NCI-H1092 treated with DMSO at 0.1 percent for 48 hours (cell line): Measurements from ENCODE around the gene KIRREL2.
A peak's percentile ranks its signal among the peaks of the same experiment; 100 is the strongest.
"Not testable (repeated sequence)": the region's sequence is repeated elsewhere in the genome, so short reads cannot be mapped to it uniquely, and the experiment has no call there.

Source experiments
- DNase-seq: peaks from one replicate; lab custom pipeline; 2025; lab: John Stamatoyannopoulos, UW

KIRREL2 gene

DNA sequence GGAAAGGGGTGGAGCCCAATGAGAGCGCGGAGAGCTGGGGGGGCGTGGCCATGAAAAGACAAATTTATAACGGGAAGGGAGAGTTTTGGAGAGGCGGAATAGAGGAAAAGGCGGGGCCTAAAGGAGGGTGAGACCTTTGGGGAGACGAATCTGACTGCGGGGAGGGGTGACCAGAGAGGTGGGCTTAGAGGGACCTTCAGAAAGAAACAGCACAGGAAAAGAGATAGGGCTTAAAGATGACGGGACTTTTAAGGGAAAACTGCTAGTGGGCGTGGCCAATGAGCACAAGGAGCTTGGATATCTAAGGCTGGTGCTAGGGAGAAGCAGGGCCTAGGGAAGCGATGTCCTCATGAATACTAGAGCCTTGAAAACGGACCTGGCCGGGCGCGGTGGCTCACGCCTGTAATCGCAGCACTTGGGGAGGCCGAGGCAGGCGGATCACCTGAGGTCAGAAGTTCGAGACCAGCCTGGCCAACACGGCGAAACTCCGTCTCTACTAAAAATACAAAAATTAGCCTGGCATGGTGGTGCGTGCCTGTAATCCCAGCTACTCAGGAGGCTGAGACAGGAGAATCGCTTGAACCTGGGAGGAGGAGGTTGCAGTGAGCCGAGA is 13.5 kb downstream of the KIRREL2 start:
- DNase-seq: not testable (repeated sequence)

- DNase-seq: no peak
These were observed 14.1 kb downstream of the KIRREL2 start for GRCh38 chr19:35870798-35871197.

DNA sequence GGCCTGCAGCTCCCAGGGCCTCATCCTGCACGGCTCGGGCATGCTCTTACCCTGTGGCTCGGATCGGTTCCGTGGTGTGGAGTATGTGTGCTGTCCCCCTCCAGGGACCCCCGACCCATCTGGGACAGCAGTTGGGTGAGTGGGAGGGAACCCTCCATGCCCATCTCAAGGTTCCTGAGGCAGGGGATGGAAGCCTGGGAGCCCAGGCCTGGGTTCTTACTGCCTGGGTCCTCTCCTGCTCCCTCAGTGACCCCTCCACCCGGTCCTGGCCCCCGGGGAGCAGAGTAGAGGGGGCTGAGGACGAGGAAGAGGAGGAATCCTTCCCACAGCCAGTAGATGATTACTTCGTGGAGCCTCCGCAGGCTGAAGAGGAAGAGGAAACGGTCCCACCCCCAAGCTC is 14.9 kb downstream of the KIRREL2 start:
- DNase-seq: no peak

GRCh38 chr19:35872180-35872579 is 15.5 kb downstream of the KIRREL2 start:
- DNase-seq: no peak

DNA sequence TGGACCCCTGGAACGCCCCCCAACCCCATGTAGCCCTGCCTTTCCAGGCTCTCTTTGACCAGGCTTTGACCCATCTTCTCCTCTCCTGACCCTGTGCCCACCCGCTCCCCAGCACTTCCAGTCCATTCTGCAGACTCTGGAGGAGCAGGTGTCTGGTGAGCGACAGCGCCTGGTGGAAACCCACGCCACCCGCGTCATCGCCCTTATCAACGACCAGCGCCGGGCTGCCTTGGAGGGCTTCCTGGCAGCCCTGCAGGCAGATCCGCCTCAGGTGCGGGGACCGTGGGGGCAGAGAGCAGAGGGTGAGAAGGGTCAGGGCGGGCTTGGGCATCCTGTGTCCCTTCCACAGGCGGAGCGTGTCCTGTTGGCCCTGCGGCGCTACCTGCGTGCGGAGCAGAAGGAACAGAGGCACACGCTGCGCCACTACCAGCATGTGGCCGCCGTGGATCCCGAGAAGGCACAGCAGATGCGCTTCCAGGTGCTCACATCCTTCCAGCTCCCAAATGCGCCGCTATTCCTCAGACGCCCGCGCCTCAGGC is 17.8 kb downstream of the KIRREL2 start:
- no peak for DNase-seq

DNA sequence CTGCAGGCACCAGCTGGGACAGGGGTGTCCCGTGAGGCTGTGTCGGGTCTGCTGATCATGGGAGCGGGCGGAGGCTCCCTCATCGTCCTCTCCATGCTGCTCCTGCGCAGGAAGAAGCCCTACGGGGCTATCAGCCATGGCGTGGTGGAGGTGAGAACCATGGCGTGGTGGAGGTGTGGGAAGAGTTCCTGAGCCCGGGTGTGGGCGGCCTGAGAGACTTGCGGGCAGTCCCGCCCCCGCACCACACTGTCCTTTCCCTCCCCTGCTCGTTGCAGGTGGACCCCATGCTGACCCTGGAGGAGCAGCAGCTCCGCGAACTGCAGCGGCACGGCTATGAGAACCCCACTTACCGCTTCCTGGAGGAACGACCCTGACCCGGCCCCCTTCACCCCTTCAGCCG is 22.4 kb downstream of the KIRREL2 start:
- no peak for DNase-seq

GRCh38 chr19:35879770-35880317 is 23.1 kb downstream of the KIRREL2 start:
- no peak for DNase-seq

DNA sequence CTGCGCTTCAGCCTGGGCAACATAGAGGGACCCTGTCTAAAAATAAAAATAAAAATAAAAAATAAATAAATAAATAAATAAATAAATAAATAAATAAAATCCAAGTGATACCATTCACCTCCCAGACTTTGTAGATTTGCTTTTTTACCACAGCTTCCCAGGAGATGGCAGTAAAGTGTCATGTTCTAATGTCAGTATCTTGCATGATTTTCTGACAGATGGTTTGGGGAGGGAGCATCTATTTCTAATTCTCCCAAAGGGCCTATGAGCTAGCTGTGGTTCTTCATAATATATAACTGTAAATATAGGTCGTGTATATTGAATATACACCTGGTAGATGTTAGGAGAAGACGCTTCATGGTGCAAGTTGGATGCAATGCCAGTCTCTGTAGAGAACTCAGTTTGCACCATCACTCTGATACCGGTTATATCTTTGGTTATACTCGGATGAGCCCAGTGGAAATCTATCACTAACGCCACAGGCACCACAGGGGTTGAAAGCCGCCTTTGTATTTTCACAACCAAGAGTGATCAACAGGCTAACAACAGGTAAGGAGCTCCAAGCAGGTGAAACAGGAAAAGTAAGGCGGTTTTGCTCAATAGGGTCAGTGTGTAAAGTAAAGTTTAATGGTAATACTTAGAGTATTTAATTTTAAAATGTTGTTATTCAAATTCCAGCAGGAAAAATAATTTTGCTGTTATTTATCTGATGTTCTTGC is 25.6 kb downstream of the KIRREL2 start:
- peak; percentile 79 for DNase-seq

- DNase-seq: no peak
These were observed 27.2 kb downstream of the KIRREL2 start for GRCh38 chr19:35883882-35884281.

- no peak for DNase-seq
These were observed 28.6 kb downstream of the KIRREL2 start for GRCh38 chr19:35885225-35885738.

GRCh38 chr19:35885904-35886303 is 29.2 kb downstream of the KIRREL2 start:
- DNase-seq: no peak

DNA sequence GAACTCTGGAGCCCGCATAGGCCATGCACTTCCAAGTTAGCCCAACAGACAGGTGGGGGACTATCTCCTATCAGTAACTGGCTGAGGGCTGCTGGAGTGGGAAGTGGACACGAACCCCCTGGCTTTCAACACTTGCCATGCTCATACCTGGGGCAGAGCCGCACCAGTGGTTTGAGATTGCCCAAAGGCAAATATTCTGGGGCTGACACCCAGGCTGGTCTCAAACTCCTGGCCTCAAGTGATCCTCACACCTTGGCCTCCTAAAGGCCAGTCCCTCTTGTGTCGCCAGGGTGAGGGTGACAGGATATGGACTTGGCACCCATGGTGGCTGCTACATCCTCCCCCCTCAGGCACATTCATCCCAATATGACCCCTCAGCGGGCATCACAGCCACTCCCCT is 30.5 kb downstream of the KIRREL2 start:
- no peak for DNase-seq

GRCh38 chr19:35888398-35888797 is 31.7 kb downstream of the KIRREL2 start:
- no peak for DNase-seq

GRCh38 chr19:35889370-35890112 is 32.8 kb downstream of the KIRREL2 start:
- no peak for DNase-seq

DNA sequence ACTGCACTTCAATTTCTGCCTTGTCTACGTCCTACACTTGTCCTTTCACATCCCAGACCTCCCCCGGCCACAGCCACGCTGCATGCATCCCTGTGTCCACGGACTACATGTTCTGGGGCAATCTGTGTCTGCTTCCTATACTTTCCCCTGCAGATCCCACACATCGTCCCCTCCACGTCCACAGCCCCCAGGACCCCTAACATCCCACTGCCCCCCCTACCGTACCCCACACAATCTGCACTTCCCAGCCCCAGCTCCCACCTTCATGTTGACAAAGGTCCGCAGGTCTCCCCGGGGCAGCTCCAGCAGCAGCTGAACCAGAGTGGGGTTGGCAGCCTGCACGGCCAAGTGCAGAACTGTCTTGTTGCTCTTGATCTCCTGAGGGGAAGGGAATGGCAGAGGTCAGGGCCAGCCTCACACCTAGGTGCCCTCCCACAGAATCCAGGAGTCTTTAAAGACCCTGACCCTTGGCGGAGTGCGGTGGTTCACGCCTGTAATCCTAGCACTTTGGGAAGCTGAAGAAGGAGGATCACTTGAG is 33.5 kb downstream of the KIRREL2 start:
- DNase-seq: no peak

- DNase-seq: not testable (repeated sequence)
These were observed 35.1 kb downstream of the KIRREL2 start for GRCh38 chr19:35891819-35892218.

DNA sequence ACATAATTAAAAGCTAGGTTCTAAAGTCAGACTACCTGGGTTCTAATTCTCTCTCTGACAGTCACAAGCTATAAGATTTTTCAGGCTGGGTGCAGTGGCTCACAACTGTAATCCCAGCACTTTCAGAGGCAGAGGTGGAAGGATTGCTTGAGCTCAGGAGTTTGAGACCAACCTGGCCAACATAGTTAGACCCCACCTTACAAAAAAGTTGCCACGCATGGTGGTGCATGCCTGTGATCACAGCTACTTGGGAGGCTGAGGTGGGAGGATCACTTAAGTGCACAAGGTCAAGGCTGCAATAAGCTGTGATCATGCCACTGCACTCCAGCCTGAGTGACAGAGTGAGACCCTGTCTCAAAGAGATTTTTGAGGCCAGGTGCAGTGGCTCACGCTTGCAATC is 37.6 kb downstream of the KIRREL2 start:
- DNase-seq: no peak

DNA sequence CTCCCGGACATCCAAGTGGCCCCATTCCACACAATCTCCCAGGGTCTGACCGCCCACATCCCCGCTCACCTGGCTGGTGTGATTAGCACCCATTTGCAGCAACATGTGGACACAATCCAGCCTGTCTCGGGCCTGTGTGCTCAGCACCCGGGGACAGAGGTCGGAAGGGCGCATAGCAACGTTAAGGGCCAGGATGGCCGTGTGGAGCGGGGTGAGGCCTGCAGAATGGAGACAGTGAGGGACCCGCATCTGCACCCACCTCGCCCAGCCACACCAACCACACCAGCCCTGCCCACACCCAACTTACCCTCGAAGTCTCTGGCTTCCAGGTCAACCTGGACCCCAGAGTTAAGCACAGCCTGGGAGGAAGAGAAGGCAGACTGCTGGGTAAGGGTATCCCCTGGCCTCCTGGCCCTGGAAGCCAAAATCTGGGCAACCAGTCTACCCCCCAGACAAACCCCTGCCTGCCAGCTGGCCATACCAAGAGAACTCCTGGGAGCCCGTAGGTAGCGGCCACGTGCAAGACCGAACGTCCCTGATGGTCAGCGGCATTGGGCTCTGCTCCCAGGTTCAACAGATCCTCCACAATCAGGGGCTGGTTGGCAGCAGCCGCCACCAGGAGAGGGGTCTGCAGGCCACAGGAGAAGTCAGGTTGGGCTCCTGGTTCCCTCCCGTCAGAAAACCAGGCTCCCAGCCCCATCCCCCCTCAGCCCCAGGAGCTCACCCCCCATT is 39.4 kb downstream of the KIRREL2 start:
- DNase-seq: no peak

GRCh38 chr19:35896643-35897040 is 39.9 kb downstream of the KIRREL2 start:
- DNase-seq: no peak

- DNase-seq: no peak
These were observed 41.2 kb downstream of the KIRREL2 start for GRCh38 chr19:35897706-35898451.

DNA sequence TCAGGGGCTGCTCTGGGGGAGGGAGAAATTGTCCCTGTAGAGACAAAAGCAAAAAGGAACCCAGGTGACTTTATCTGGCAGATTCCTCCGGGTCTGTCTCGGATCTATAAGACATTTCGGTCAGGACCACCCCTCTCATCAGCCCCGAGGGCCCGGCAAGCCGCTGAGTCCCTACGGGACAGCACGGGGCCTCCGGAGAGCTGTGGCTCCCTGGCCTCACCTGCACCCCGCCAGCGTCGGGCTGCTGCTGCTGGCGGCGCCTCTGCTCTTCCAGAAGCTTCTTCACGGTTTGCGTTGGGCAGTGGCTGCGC is 41.7 kb downstream of the KIRREL2 start:
- DNase-seq: no peak
